ENCODE measurements around the gene H1-8.
"Not testable (repeated sequence)": the region's sequence is repeated elsewhere in the genome, so short reads cannot be mapped to it uniquely, and the experiment has no call there.

Gene H1-8

GRCh38 chr3:129543156-129543790 is at the start of gene H1-8:
Gene H1-8 (plus strand): TSS chr3:129543175. CDS start chr3:129543219, 44 bp downstream.
- DNase-seq = no peak

- no peak for DNase-seq
Measured at GRCh38 chr3:129493206-129493605, 49.8 kb upstream of the H1-8 start.

GRCh38 chr3:129494499-129494898 is 48.5 kb upstream of the H1-8 start:
- DNase-seq = not testable (repeated sequence)

GRCh38 chr3:129495006-129495639 is 47.9 kb upstream of the H1-8 start:
- DNase-seq = not testable (repeated sequence)

GRCh38 chr3:129497876-129498275 is 45.1 kb upstream of the H1-8 start:
- not testable (repeated sequence) for DNase-seq

GRCh38 chr3:129498603-129499488 is 44.1 kb upstream of the H1-8 start:
- not testable (repeated sequence) for DNase-seq

GRCh38 chr3:129499604-129500333 is 43.2 kb upstream of the H1-8 start:
- DNase-seq = not testable (repeated sequence)

- DNase-seq = no peak
Measured at GRCh38 chr3:129500334-129500658, 42.7 kb upstream of the H1-8 start.

- DNase-seq = no peak
Measured at GRCh38 chr3:129501630-129502029, 41.3 kb upstream of the H1-8 start.

GRCh38 chr3:129502641-129503408 is 40.1 kb upstream of the H1-8 start:
- DNase-seq = no peak

- DNase-seq = no peak
Measured at GRCh38 chr3:129503471-129504291, 39.3 kb upstream of the H1-8 start.

GRCh38 chr3:129504471-129505100 is 38.4 kb upstream of the H1-8 start:
- DNase-seq = no peak

- DNase-seq = no peak
Measured at GRCh38 chr3:129505341-129505740, 37.6 kb upstream of the H1-8 start.

- DNase-seq = no peak
Measured at GRCh38 chr3:129506231-129506742, 36.7 kb upstream of the H1-8 start.

GRCh38 chr3:129507181-129507831 is 35.7 kb upstream of the H1-8 start:
- no peak for DNase-seq

- no peak for DNase-seq
Measured at GRCh38 chr3:129512595-129512994, 30.4 kb upstream of the H1-8 start.

GRCh38 chr3:129513705-129514104 is 29.3 kb upstream of the H1-8 start:
- DNase-seq = no peak

GRCh38 chr3:129514110-129514509 is 28.9 kb upstream of the H1-8 start:
- no peak for DNase-seq

GRCh38 chr3:129514563-129514962 is 28.4 kb upstream of the H1-8 start:
- no peak for DNase-seq
